ENCODE results near the gene VPS35.

Gene VPS35

DNA sequence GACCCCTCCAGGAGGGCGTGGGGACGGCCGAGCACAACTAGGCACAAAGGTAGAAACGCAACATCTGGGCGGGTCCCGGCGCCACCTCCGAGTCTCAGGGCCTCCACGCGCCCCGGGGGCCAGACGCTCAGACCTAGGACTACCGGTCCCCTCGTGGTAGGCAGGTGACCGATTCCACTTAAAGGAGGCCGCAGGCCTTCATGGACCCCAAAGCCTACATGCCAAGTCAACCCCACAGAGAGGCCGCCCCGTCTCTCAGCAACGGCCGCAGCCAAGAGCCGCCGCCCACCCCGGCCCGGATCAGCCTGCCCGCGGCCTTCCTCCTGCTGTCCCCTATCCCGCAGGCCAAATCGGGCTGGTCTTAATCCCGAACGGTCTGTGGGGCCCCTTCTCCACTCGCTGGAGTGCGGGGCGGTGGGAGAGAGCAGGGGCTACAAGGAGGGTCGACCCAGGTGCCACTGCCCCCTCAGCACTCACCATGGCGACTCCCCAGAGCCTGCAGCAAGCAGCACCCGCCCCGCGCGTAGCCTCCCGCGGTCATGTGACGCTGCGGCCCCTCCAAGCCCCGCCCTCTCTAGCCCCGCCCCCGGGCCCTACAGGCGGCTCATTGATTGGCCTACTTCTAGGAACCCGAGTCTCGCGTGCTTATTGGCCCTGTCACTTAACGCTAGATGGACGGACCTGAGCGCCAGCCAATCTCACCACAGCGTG, at the start of gene VPS35 (continued):
- TF ChIP-seq, protein P1, sequence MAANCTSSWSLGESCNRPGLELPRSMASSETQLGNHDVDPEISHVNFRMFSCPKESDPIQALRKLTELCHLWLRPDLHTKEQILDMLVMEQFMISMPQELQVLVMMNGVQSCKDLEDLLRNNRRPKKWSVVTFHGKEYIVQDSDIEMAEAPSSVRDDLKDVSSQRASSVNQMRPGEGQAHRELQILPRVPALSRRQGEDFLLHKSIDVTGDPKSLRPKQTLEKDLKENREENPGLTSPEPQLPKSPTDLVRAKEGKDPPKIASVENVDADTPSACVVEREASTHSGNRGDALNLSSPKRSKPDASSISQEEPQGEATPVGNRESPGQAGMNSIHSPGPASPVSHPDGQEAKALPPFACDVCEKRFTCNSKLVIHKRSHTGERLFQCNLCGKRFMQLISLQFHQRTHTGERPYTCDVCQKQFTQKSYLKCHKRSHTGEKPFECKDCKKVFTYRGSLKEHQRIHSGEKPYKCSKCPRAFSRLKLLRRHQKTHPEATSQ (tag by site-specific recombination; IDR thresholded peaks at IDR 0.05), result peak; percentile 67
- 0 out of 2 replicates have a peak, but pooled peaks have one; percentile 23 for TF ChIP-seq ZIC2 (tag by site-specific recombination; IDR thresholded peaks at IDR 0.05)
- no peak for TF ChIP-seq ZNF514 (tag by site-specific recombination; IDR thresholded peaks at IDR 0.05)
- TF ChIP-seq ZNF394 (tag by site-specific recombination; IDR thresholded peaks at IDR 0.05; ENCODE audit: borderline replicate concordance), result peak; percentile 50; the same call in 1 of the 2 replicates
- TF ChIP-seq ZNF341 (tag by site-specific recombination; IDR thresholded peaks at IDR 0.05; ENCODE audit: low read depth), result peak; percentile 84
- peak; percentile 51; the same call in 1 of the 2 replicates for TF ChIP-seq ZNF398 (tag by site-specific recombination; IDR thresholded peaks at IDR 0.05)
- peak; percentile 46; the same call in 1 of the 2 replicates for TF ChIP-seq ZNF660 (tag by site-specific recombination; IDR thresholded peaks at IDR 0.05)
- peak; percentile 61 for TF ChIP-seq ZNF335 (tag by site-specific recombination; conservative IDR thresholded peaks at IDR 0.05)
- TF ChIP-seq, protein P2, sequence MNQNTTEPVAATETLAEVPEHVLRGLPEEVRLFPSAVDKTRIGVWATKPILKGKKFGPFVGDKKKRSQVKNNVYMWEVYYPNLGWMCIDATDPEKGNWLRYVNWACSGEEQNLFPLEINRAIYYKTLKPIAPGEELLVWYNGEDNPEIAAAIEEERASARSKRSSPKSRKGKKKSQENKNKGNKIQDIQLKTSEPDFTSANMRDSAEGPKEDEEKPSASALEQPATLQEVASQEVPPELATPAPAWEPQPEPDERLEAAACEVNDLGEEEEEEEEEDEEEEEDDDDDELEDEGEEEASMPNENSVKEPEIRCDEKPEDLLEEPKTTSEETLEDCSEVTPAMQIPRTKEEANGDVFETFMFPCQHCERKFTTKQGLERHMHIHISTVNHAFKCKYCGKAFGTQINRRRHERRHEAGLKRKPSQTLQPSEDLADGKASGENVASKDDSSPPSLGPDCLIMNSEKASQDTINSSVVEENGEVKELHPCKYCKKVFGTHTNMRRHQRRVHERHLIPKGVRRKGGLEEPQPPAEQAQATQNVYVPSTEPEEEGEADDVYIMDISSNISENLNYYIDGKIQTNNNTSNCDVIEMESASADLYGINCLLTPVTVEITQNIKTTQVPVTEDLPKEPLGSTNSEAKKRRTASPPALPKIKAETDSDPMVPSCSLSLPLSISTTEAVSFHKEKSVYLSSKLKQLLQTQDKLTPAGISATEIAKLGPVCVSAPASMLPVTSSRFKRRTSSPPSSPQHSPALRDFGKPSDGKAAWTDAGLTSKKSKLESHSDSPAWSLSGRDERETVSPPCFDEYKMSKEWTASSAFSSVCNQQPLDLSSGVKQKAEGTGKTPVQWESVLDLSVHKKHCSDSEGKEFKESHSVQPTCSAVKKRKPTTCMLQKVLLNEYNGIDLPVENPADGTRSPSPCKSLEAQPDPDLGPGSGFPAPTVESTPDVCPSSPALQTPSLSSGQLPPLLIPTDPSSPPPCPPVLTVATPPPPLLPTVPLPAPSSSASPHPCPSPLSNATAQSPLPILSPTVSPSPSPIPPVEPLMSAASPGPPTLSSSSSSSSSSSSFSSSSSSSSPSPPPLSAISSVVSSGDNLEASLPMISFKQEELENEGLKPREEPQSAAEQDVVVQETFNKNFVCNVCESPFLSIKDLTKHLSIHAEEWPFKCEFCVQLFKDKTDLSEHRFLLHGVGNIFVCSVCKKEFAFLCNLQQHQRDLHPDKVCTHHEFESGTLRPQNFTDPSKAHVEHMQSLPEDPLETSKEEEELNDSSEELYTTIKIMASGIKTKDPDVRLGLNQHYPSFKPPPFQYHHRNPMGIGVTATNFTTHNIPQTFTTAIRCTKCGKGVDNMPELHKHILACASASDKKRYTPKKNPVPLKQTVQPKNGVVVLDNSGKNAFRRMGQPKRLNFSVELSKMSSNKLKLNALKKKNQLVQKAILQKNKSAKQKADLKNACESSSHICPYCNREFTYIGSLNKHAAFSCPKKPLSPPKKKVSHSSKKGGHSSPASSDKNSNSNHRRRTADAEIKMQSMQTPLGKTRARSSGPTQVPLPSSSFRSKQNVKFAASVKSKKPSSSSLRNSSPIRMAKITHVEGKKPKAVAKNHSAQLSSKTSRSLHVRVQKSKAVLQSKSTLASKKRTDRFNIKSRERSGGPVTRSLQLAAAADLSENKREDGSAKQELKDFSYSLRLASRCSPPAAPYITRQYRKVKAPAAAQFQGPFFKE (tag by site-specific recombination; IDR thresholded peaks at IDR 0.05; ENCODE audit: borderline replicate concordance), result no peak
- 0 out of 2 replicates have a peak, but pooled peaks have one; percentile 35 for TF ChIP-seq KLF17 (tag by site-specific recombination; IDR thresholded peaks at IDR 0.05)
- TF ChIP-seq ZNF530 (tag by site-specific recombination; IDR thresholded peaks at IDR 0.05; ENCODE audit: low read depth), result no peak
- TF ChIP-seq ZNF121 (tag by site-specific recombination; IDR thresholded peaks at IDR 0.05), result no peak; the same call in 1 of the 2 replicates
- 0 out of 2 replicates have a peak, but pooled peaks have one; percentile 28 for TF ChIP-seq ZSCAN30 (tag by site-specific recombination; IDR thresholded peaks at IDR 0.05)
- peak; percentile 33; the same call in 1 of the 2 replicates for TF ChIP-seq GLIS1 (tag by site-specific recombination; IDR thresholded peaks at IDR 0.05)
- TF ChIP-seq, protein P3, sequence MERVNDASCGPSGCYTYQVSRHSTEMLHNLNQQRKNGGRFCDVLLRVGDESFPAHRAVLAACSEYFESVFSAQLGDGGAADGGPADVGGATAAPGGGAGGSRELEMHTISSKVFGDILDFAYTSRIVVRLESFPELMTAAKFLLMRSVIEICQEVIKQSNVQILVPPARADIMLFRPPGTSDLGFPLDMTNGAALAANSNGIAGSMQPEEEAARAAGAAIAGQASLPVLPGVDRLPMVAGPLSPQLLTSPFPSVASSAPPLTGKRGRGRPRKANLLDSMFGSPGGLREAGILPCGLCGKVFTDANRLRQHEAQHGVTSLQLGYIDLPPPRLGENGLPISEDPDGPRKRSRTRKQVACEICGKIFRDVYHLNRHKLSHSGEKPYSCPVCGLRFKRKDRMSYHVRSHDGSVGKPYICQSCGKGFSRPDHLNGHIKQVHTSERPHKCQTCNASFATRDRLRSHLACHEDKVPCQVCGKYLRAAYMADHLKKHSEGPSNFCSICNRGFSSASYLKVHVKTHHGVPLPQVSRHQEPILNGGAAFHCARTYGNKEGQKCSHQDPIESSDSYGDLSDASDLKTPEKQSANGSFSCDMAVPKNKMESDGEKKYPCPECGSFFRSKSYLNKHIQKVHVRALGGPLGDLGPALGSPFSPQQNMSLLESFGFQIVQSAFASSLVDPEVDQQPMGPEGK (tag by site-specific recombination; IDR thresholded peaks at IDR 0.05), result peak; percentile 86
- peak; percentile 90 for TF ChIP-seq KLF9 (tag by site-specific recombination; IDR thresholded peaks at IDR 0.05; ENCODE audit: low read depth)
- no peak for TF ChIP-seq ZNF175 (tag by site-specific recombination; IDR thresholded peaks at IDR 0.05)
- TF ChIP-seq ZNF10 (tag by site-specific recombination; IDR thresholded peaks at IDR 0.05), result peak; percentile 13; the same call in 1 of the 2 replicates
- TF ChIP-seq SP2 (tag by site-specific recombination; IDR thresholded peaks at IDR 0.05), result peak; percentile 90
- peak; percentile 62; the same call in 1 of the 2 replicates for TF ChIP-seq SP7 (tag by site-specific recombination; IDR thresholded peaks at IDR 0.05)
- peak; percentile 81 for TF ChIP-seq ZBTB17 (tag by site-specific recombination; IDR thresholded peaks at IDR 0.05)
- TF ChIP-seq ZBTB1 (tag by site-specific recombination; IDR thresholded peaks at IDR 0.05), result no peak
- TF ChIP-seq ZNF324 (tag by site-specific recombination; IDR thresholded peaks at IDR 0.05), result peak; percentile 32; the same call in 1 of the 2 replicates
- TF ChIP-seq ZNF561 (tag by site-specific recombination; IDR thresholded peaks at IDR 0.05; ENCODE audit: borderline replicate concordance), result peak; percentile 76; the same call in 1 of the 2 replicates
- peak; percentile 55; the same call in 1 of the 2 replicates for TF ChIP-seq YY1 (tag by site-specific recombination; IDR thresholded peaks at IDR 0.05)
- TF ChIP-seq HOXD13 (CRISPR knock-in tag; IDR thresholded peaks at IDR 0.05; ENCODE audit: borderline replicate concordance), result 0 out of 2 replicates have a peak, but pooled peaks have one; percentile 29
- TF ChIP-seq EGR2 (tag by site-specific recombination; IDR thresholded peaks at IDR 0.05; ENCODE audit: low read depth), result peak; percentile 17; the same call in 1 of the 2 replicates
